GM19452 (cell line): ENCODE data around the gene CCZ1B.
"Not testable (repeated sequence)": the region's sequence is repeated elsewhere in the genome, so short reads cannot be mapped to it uniquely, and the experiment has no call there.

Source experiments
- ATAC-seq: cut with Tn5 transposase; IDR thresholded peaks from one replicate; pipeline ENCODE4 v1.9.1; 2021; ENCODE audit not compliant: unreplicated experiment

The CCZ1B gene

GRCh38 chr7:6831018-6831725 is 5.1 kb upstream of the CCZ1B start:
- no peak for ATAC-seq

DNA sequence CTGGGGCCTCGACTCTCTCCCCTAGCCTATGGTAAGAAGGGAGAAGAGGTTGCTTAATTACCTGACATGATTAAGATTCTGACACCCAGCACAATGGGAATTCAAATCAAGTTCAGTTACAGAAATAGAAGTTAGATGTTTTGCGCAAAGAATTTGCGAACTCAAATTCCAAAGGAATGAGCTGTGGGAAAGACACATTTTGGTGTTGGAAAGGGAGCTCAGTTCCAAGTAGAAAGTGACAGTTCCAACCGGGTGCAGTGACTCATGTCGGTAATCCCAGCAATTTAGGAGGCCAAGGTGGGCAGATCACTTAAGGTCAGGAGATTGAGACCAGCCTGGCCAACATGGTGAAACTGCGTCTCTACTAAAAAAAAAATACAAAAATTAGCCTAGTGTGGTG is 4.0 kb upstream of the CCZ1B start:
- not testable (repeated sequence) for ATAC-seq

- not testable (repeated sequence) for ATAC-seq
Observed at GRCh38 chr7:6829616-6830015, 3.5 kb upstream of the CCZ1B start.

DNA sequence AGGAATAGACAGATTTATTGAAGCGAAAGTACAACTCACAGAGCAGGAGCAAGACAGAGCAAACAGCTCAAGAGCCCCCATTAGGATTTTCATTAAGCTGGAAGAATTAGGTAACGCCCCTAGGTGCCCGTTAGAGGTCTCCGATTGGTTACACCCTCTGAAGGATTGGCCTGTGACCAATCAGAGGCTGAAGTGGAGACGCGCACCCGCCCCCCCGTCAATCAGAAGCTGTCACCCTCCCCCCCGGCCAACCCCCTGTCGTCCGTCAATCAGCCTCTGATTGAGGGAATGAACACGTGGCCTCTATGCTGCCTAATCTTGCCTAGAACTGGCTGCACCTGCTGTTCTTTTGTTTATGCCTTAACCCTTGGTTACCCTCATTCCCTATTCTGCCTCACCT is 1.1 kb upstream of the CCZ1B start:
- ATAC-seq = not testable (repeated sequence)

- peak; percentile 55 for ATAC-seq
Observed at GRCh38 chr7:6825236-6826125, 594 bp downstream of the CCZ1B start.

GRCh38 chr7:6821622-6822021 is 4.5 kb downstream of the CCZ1B start:
- ATAC-seq = not testable (repeated sequence)

DNA sequence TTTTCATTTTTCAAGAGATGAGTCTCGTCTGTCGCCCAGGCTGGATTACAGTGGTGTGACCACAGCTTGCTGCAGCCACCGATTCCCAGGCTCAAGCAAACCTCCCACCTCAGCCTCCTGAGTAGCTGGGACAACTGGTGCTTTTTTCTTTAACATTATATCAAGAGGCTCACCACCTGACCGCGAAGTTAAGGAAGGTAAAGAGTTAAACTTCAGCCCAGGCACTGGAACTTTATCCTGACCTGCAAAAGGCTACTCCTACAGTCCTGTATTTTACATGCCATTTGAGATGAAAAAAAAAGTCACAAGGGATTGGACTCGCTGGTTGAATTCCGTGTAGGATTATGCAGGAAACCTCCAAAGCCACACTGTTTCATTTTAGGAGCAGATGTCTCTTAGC is 10.6 kb downstream of the CCZ1B start:
- not testable (repeated sequence) for ATAC-seq

- not testable (repeated sequence) for ATAC-seq
Observed at GRCh38 chr7:6813011-6813410, 13.1 kb downstream of the CCZ1B start.

GRCh38 chr7:6807959-6808358 is 18.1 kb downstream of the CCZ1B start:
- ATAC-seq = not testable (repeated sequence)

- ATAC-seq = not testable (repeated sequence)
Observed at GRCh38 chr7:6807393-6807918, 18.6 kb downstream of the CCZ1B start.

GRCh38 chr7:6800331-6800730 is 25.7 kb downstream of the CCZ1B start:
- ATAC-seq = not testable (repeated sequence)

DNA sequence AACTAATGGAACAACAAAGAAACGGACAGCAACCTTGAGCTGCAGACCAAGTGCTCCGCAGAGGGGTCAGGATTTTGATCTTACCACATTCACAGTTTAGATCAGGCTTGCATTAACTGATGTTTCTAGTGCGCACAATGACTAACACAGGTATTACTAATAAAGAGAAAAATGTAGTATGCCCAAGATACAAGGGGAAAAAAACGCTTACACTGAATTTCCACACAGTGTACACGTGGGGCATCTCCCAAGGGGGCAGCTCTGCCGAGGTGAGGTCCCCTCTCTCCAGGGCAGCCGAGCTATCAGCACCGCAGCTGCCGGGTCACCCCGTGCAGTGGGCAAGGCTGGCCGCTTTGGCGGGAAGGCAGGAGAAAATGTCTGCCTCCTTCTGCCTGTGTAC is 26.2 kb downstream of the CCZ1B start:
- ATAC-seq = not testable (repeated sequence)

GRCh38 chr7:6798047-6798446 is 28.0 kb downstream of the CCZ1B start:
- ATAC-seq = not testable (repeated sequence)

DNA sequence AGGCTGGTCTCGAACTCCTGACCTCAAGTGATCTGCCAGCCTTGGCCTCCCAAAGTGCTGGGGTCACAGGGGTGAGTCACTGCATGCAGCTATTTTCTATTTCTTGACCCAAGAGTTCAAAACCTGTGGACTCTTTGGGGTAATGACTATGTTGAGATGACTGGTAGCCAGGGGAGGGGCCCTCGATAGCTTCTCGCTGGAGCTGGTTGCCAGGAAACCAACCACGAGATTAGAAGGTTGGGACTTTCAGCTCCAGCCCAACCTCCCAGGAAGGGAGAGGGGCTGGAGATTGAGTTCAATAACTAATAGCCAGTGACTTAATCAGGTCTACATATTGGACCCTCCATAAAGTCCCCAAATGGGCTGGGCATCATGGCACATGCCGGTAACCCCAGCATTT is 28.9 kb downstream of the CCZ1B start:
- not testable (repeated sequence) for ATAC-seq

GRCh38 chr7:6794276-6794675 is 31.8 kb downstream of the CCZ1B start:
- ATAC-seq = not testable (repeated sequence)

- ATAC-seq = not testable (repeated sequence)
Observed at GRCh38 chr7:6792113-6792872, 33.8 kb downstream of the CCZ1B start.

GRCh38 chr7:6789353-6789752 is 36.7 kb downstream of the CCZ1B start:
- ATAC-seq = not testable (repeated sequence)

DNA sequence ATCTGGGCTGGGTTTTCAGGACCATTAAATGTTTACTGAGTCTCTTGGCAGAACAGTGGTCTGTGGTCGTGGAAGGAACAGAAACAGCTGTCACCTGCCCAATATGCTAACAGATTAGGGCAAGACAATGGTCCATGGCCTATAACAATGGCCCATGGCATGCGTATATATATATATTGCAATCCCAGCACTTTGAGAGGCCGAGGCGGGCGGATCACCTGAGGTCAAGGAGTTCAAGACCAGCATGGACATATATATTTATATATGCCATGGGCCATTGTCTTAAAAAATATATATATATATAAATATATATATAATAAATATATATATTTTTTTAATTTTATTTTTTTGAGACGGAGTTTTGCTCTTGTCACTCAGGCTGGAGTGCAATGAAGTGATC is 44.5 kb downstream of the CCZ1B start:
- ATAC-seq = not testable (repeated sequence)

GRCh38 chr7:6761186-6761585 is 64.9 kb downstream of the CCZ1B start:
- ATAC-seq = not testable (repeated sequence)

- ATAC-seq = not testable (repeated sequence)
Observed at GRCh38 chr7:6753964-6754363, 72.1 kb downstream of the CCZ1B start, which contains the start of gene RSPH10B2. Gene RSPH10B2, plus strand, starts transcription at chr7:6754103. Its CDS starts 3,575 bp downstream, at chr7:6757678.

GRCh38 chr7:6750173-6750572 is 75.9 kb downstream of the CCZ1B start:
- ATAC-seq = not testable (repeated sequence)
